ENCODE results near the gene ATP12A.

DNA sequence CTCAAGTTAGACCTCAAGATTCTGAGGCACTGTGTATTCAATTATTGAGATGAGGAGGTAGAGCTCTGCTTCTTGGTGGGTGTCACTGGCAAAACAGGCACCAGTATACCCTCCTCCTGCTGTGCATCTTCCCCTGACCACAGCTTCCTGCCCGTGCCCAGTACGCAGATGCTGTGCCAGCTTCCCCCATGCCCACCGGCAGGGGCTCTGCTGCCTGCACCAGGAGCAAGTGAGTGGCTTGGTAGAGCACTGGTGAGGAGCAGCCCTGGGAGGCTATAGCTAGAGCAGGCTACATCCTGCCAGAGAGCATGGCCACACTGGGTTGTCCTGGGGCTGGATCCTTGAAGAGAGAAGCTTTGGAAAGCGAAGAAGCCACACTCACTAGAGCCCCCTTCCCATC is 62.8 kb downstream of the ATP12A start:
- TF ChIP-seq, protein P1, sequence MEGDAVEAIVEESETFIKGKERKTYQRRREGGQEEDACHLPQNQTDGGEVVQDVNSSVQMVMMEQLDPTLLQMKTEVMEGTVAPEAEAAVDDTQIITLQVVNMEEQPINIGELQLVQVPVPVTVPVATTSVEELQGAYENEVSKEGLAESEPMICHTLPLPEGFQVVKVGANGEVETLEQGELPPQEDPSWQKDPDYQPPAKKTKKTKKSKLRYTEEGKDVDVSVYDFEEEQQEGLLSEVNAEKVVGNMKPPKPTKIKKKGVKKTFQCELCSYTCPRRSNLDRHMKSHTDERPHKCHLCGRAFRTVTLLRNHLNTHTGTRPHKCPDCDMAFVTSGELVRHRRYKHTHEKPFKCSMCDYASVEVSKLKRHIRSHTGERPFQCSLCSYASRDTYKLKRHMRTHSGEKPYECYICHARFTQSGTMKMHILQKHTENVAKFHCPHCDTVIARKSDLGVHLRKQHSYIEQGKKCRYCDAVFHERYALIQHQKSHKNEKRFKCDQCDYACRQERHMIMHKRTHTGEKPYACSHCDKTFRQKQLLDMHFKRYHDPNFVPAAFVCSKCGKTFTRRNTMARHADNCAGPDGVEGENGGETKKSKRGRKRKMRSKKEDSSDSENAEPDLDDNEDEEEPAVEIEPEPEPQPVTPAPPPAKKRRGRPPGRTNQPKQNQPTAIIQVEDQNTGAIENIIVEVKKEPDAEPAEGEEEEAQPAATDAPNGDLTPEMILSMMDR (IDR thresholded peaks at IDR 0.05): no peak
- TF ChIP-seq POLR2A (IDR thresholded peaks at IDR 0.05): no peak

Measured in ovary (tissue), 3 donors.